Measurements from ENCODE around the gene RPS2.

The RPS2 gene

GRCh38 chr16:1938910-1939309 is 25.7 kb downstream of the RPS2 start:
- H3K27ac ChIP-seq, result peak overlapping the region; percentile 65
- TF ChIP-seq CTCF (conservative IDR thresholded peaks at IDR 0.05; ENCODE audit: low read depth), result no peak
- CTCF ChIA-PET, result no interaction called here
- no peak for DNase-seq (ENCODE audit: low spot score)
- POLR2A ChIA-PET (ENCODE audit: low non-redundant PET), result interaction anchor here (0.5 kb wide), 1 partner anchor 234 kb away, joined by 3 read pairs; no protein-coding TSS in a partner anchor

- POLR2A ChIA-PET (ENCODE audit: low non-redundant PET), result interaction anchor here (0.5 kb wide), 1 partner anchor 234 kb away, joined by 3 read pairs; no protein-coding TSS in a partner anchor
- no peak for DNase-seq (ENCODE audit: low spot score)
- CTCF ChIA-PET, result no interaction called here
- H3K27ac ChIP-seq, result peak overlapping the region; percentile 65
- TF ChIP-seq CTCF (conservative IDR thresholded peaks at IDR 0.05; ENCODE audit: low read depth), result no peak
These were observed 26.3 kb downstream of the RPS2 start for GRCh38 chr16:1938316-1938715.

GRCh38 chr16:1936945-1937479 is 27.6 kb downstream of the RPS2 start:
- peak overlapping the region; percentile 65; the same call in 1 of the 2 replicates for H3K27ac ChIP-seq
- CTCF ChIA-PET, result no interaction called here
- POLR2A ChIA-PET (ENCODE audit: low non-redundant PET), result no interaction called here
- no peak for DNase-seq (ENCODE audit: low spot score)
- no peak for TF ChIP-seq CTCF (conservative IDR thresholded peaks at IDR 0.05; ENCODE audit: low read depth)

- TF ChIP-seq CTCF (conservative IDR thresholded peaks at IDR 0.05; ENCODE audit: low read depth), result no peak
- CTCF ChIA-PET, result interaction anchor here (0.5 to 2.0 kb wide), 4 partner anchors 9 to 259 kb away, joined by 3 to 7 read pairs (median 4); no protein-coding TSS in a partner anchor
- DNase-seq (ENCODE audit: low spot score), result no peak
- H3K27ac ChIP-seq, result no peak overlapping the region
- POLR2A ChIA-PET (ENCODE audit: low non-redundant PET), result no interaction called here
These were observed 31.4 kb downstream of the RPS2 start for GRCh38 chr16:1933097-1933661.

- no peak for TF ChIP-seq CTCF (conservative IDR thresholded peaks at IDR 0.05; ENCODE audit: low read depth)
- H3K27ac ChIP-seq, result no peak overlapping the region
- ChIA-PET CTCF (interaction anchor here (0.5 to 2.0 kb wide), 9 partner anchors 8 to 260 kb away, joined by 3 to 7 read pairs (median 4); no protein-coding TSS in a partner anchor), POLR2A (ENCODE audit: low non-redundant PET) (no interaction called here)
- DNase-seq (ENCODE audit: low spot score), result no peak
These were observed 32.3 kb downstream of the RPS2 start for GRCh38 chr16:1932050-1933028.

- ChIA-PET CTCF (interaction anchor here (0.6 to 2.5 kb wide), 7 partner anchors 11 to 101 kb away, joined by 3 to 12 read pairs (median 4); no protein-coding TSS in a partner anchor), POLR2A (ENCODE audit: low non-redundant PET) (no interaction called here)
- no peak overlapping the region; the same call in 1 of the 2 replicates for H3K27ac ChIP-seq
- no peak for DNase-seq (ENCODE audit: low spot score)
- no peak for TF ChIP-seq CTCF (conservative IDR thresholded peaks at IDR 0.05; ENCODE audit: low read depth)
These were observed 34.3 kb downstream of the RPS2 start for GRCh38 chr16:1930338-1930720.

All from RWPE1 (cell line).